ENCODE data around the gene SEMG2.

DNA sequence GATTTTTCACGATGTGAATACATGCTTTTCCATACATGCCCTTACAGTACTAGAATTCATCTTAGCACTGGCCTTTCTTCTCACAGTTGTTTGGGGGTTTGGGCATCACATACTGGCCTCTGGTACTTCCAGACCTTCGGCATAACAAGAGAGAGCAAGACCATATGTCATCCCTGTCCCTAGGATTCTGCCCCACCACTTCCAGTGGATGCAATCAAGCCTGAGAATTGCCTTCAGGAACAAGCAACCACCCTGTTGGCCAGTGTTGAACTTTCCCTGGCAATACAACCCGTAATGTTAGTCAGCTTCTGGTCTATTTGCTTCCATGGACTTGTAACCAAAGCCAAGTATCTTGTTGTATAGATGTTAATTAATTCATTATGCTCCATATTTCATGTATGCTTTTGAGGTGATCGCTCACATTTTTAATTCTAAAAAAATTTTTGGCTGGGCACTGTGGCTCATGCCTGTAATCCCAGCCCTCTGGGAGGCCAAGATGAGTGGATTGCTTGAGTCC lies 48.6 kb downstream of the SEMG2 start:
- TF ChIP-seq, protein P1, sequence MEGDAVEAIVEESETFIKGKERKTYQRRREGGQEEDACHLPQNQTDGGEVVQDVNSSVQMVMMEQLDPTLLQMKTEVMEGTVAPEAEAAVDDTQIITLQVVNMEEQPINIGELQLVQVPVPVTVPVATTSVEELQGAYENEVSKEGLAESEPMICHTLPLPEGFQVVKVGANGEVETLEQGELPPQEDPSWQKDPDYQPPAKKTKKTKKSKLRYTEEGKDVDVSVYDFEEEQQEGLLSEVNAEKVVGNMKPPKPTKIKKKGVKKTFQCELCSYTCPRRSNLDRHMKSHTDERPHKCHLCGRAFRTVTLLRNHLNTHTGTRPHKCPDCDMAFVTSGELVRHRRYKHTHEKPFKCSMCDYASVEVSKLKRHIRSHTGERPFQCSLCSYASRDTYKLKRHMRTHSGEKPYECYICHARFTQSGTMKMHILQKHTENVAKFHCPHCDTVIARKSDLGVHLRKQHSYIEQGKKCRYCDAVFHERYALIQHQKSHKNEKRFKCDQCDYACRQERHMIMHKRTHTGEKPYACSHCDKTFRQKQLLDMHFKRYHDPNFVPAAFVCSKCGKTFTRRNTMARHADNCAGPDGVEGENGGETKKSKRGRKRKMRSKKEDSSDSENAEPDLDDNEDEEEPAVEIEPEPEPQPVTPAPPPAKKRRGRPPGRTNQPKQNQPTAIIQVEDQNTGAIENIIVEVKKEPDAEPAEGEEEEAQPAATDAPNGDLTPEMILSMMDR (optimal IDR thresholded peaks at IDR 0.05 in 1 of 3, IDR thresholded peaks at IDR 0.05 in 1 of 3, conservative IDR thresholded peaks at IDR 0.05 in 1 of 3; ENCODE audit: extremely low read depth in 1 of 3, insufficient read depth in 2 of 3, low read length in 3 of 3) = no peak
- TF ChIP-seq EZH2 (IDR thresholded peaks at IDR 0.05; ENCODE audit: low read length) = no peak

Data from keratinocyte (primary cell).